Right atrium auricular region (tissue), 2 donors: ENCODE data around the gene SLC4A9. TPM values are rescaled to one million over a fixed set of nuclear protein-coding genes. Genes with fewer than 3 reads are reported as not detected.

ENCODE experiments used
- DNase-seq: peaks from one replicate; pipeline ENCODE4 v3.0.0-alpha.2; 2019; ENCODE audit warnings: low spot score
- H3K27ac ChIP-seq, 2 donors: fragments of 200-600 bp; sonication (generic); 1 replicate in 1 of 2; 2 replicates in 1 of 2; pipeline ENCODE4 v1.5.1; 2016 to 2019
- H3K27me3 ChIP-seq, 2 donors: fragments of 200-600 bp; sonication (generic); one replicate each; pipeline versions ENCODE4 v1.5.1 to v1.6.0; 2017 to 2019
- H3K36me3 ChIP-seq: fragments of 200-600 bp; sonication (generic); one replicate; pipeline ENCODE4 v1.5.1; 2016
- H3K4me1 ChIP-seq, 2 donors: fragments of 200-600 bp; sonication (generic); one replicate each; pipeline versions ENCODE4 v1.5.1 to v1.6.0; 2017 to 2019
- H3K4me3 ChIP-seq, 2 donors: fragments of 200-600 bp; sonication (generic); 1 replicate in 1 of 2; 2 replicates in 1 of 2; pipeline ENCODE4 v1.5.1; 2017 to 2019; ENCODE audit warnings: mild to moderate bottlenecking in 1 of 2, moderate library complexity in 1 of 2
- H3K9me3 ChIP-seq, 2 donors: fragments of 200-600 bp; sonication (generic); one replicate each; pipeline ENCODE4 v1.5.1; 2019
- total RNA-seq, 2 donors: library from RNA; depleted of rRNA; stranded (reverse); fragments of >200 nt; gene quantifications; one replicate each; pipeline ENCODE4 v1.1.0, GENCODE V29; 2016
- TF ChIP-seq, protein P1 (sequence below), 2 donors: fragments of 200-600 bp; sonication (generic); IDR thresholded peaks; one replicate each; pipeline ENCODE4 v1.5.1; 2019; ENCODE audit warnings: antibody characterized with exemption in 2 of 2

Gene SLC4A9
- total RNA-seq, 2 donors from 2014 or later, result not detected

DNA sequence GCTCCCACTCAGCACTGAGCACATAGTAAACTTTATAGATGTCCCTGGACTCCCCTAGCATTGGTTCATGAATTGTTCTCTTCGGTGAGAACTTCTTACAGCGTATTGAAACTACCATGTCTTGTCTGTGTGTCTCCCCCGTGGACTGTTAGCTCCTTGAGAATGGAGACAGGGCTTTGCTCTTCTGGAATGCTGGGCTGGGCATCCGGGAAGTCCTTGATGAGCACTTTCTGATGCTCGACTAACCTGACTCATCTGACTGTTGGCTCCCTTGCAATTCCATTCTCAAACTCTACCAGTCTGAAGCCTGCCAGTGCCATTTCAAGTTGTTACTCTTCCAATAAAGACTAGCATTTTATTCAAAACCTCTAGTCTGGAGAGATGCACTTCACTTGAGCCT is 42.1 kb upstream of the SLC4A9 start:
- no peaks in the 10 kb centered on the region for H3K27me3 ChIP-seq
- TF ChIP-seq, protein P1, sequence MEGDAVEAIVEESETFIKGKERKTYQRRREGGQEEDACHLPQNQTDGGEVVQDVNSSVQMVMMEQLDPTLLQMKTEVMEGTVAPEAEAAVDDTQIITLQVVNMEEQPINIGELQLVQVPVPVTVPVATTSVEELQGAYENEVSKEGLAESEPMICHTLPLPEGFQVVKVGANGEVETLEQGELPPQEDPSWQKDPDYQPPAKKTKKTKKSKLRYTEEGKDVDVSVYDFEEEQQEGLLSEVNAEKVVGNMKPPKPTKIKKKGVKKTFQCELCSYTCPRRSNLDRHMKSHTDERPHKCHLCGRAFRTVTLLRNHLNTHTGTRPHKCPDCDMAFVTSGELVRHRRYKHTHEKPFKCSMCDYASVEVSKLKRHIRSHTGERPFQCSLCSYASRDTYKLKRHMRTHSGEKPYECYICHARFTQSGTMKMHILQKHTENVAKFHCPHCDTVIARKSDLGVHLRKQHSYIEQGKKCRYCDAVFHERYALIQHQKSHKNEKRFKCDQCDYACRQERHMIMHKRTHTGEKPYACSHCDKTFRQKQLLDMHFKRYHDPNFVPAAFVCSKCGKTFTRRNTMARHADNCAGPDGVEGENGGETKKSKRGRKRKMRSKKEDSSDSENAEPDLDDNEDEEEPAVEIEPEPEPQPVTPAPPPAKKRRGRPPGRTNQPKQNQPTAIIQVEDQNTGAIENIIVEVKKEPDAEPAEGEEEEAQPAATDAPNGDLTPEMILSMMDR (IDR thresholded peaks at IDR 0.05), result no peak
- no peak overlapping the region for H3K27ac ChIP-seq
- H3K9me3 ChIP-seq, result no peaks in the 10 kb centered on the region
- no peaks in the 10 kb centered on the region for H3K36me3 ChIP-seq
- H3K4me3 ChIP-seq, result no peak overlapping the region
- H3K4me1 ChIP-seq, result peaks cover 0 to 15% of the 10 kb centered on the region in 2 donors
- no peak for DNase-seq

DNA sequence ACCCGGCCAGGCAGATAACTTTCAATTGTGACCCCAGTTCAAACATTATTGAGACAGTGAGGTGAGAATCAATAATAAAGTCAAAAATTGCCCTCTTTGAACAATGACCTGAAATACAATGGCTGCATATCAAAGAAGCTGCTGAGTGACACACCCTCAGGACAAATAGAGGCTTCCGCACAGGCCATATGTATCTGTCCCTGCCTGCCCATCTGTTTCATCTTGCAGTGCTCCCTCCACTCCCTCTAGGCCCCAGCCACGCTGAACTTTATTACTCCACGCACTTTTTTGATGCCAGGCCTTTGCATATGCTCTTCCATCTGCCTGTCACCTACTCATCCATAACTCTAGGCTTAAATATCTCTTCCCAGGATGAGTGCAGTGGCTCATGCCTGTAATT is 41.2 kb upstream of the SLC4A9 start:
- peaks cover 0 to 21% of the 10 kb centered on the region in 2 donors for H3K4me1 ChIP-seq
- TF ChIP-seq, protein P1 (IDR thresholded peaks at IDR 0.05), result no peak
- peak; percentile 32 for DNase-seq
- H3K9me3 ChIP-seq, result no peaks in the 10 kb centered on the region
- no peak overlapping the region for H3K4me3 ChIP-seq
- H3K27me3 ChIP-seq, result no peaks in the 10 kb centered on the region
- H3K27ac ChIP-seq, result no peak overlapping the region
- no peaks in the 10 kb centered on the region for H3K36me3 ChIP-seq

DNA sequence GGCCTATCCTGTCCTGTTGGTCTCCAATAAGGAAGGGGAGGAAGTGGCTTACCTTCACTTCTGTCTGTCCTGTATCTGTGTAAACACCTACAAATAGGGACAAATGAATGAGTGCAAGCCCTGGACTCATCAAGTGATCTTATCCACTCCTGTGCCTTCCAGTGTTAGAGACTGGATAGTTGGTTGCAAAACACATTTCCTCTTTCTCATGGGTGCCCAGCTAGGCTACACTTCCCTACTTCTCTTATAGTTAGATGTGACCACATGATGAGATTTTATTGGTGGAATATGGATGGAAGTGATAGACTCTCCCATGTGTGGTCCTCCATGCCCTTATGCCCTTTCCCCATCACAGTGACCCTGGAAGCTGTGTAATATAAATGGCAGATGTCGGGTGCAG is 40.2 kb upstream of the SLC4A9 start:
- Histone ChIP-seq H3K4me3 (no peak overlapping the region), H3K9me3 (no peaks in the 10 kb centered on the region), H3K27ac (no peak overlapping the region), H3K4me1 (peaks cover 0 to 32% of the 10 kb centered on the region in 2 donors), H3K36me3 (no peaks in the 10 kb centered on the region), H3K27me3 (no peaks in the 10 kb centered on the region)
- DNase-seq, result peak; percentile 53
- TF ChIP-seq, protein P1 (IDR thresholded peaks at IDR 0.05), result no peak

DNA sequence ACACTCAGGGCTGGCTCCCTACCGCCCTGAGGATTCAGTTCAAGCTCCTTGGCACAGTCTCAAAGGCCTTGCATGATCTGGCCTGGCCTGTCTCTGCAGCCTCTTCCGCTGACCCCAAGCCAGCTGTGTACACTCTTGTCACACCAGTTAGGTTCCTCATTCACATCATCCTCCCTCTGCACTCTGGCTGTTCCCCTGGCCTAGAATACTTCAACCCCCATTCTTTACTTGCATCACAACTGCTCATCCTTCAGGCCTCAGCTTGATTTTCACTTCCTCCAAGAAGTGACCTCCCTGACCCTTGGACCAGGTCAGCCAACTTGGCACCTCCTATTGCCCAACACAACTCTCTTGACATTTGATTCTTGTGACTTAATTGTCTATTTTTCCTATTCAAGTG is 38.2 kb upstream of the SLC4A9 start:
- peak; percentile 76 for DNase-seq
- H3K27me3 ChIP-seq, result no peaks in the 10 kb centered on the region
- H3K27ac ChIP-seq, result no peak overlapping the region
- peaks cover 0 to 39% of the 10 kb centered on the region in 2 donors for H3K4me1 ChIP-seq
- no peaks in the 10 kb centered on the region for H3K9me3 ChIP-seq
- no peak overlapping the region for H3K4me3 ChIP-seq
- H3K36me3 ChIP-seq, result no peaks in the 10 kb centered on the region
- TF ChIP-seq, protein P1 (IDR thresholded peaks at IDR 0.05), result no peak

DNA sequence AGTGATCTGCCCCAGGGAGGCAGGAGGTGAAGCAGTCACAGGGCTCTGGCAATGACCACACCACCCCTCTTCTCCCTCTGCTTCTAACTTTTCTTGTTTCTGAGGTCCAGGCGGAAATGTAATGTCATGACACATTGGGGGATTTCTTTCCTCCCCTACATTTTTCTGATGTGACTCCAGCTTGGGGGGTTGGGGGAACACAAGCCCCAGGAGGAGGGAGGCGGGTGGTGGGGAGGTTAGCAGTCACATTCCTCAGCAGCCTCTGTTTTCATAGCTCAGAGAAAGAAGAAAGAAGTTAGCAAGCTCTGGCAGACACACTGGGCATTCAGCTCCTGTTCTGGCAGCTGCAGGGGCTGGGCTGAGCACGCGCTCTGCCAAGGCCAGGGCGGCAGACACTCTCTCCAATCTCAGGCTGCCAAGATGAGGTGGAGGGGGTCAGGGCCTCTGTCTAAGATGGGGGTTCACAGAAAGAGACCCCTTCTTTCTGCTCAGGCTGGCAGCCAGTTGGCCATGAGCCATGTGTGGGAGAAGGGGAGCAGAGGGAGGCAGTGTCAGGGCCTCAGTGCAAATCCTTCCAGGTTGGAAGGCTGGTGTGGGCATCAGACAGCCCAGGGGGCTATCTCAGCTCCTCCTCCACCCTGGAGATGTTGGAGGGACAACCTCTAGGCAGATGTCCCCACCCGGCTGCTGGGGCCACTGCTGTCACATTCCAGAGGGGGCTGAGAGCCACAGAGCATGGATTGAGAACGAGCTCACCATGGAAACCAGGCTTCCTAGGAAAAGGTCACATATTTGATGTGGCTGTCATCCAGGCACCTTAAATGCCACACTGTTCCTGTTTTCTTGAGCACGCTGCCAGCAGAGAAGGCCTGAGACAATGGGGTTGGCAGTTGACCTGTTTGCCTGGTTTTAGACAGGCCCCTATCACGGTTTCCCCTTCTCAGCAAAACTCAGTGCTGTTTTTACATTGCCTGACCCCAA is 37.0 kb upstream of the SLC4A9 start:
- Histone ChIP-seq H3K27ac (peak overlapping the region; percentile 73 to 78), H3K4me1 (peaks cover 0 to 45% of the 10 kb centered on the region in 2 donors), H3K4me3 (no peak overlapping the region), H3K9me3 (no peaks in the 10 kb centered on the region), H3K36me3 (no peaks in the 10 kb centered on the region), H3K27me3 (no peaks in the 10 kb centered on the region)
- TF ChIP-seq, protein P1 (IDR thresholded peaks at IDR 0.05), result no peak
- no peak for DNase-seq
